ENCODE results near the gene TSGA10IP. TPM values are rescaled to one million over a fixed set of nuclear protein-coding genes. Genes with fewer than 3 reads are reported as not detected.
"Not testable (repeated sequence)": the region's sequence is repeated elsewhere in the genome, so short reads cannot be mapped to it uniquely, and the experiment has no call there.

Gene TSGA10IP
- total RNA-seq, 4 donors from 2014 or later: not detected

- WGBS, 2 donors: 76 to 82% methylated on average over 8 of the region's 8 CpGs
Measured at GRCh38 chr11:65944767-65945166, 513 bp upstream of the TSGA10IP start.

DNA sequence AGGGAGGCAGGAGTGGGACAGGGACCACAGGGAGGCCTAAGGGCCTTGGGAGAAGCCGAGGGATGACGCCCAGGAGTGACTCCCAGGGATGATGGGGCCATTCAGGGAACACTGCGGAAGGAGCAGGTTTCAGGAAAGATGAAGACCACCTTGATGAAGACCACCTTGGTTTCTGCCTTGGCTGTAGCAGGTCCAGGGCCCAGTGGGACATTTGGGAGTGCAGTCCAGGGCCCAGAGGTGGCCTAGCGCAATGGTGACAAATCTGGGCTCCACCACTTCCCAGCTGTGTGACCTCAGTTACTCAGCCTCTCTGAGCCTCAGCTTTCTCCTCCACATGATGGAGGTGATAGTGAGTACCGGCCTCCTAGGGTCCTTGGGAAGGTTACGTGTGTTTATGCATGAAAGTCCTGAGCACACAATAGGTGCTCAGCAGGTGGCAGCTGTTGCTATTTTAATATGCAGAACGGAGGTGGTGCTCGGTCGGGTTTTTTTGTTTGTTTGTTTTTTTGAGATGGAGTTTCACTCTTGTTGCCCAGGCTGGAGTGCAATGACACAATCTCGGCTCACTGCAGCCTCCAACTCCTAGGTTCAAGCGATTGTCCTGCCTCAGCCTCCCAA is 770 bp downstream of the TSGA10IP start:
- intact Hi-C loops (cut with DNase I; ENCODE audit: low total_unique reads): no loop called here
- 87 to 89% methylated on average over 11 of the region's 11 CpGs for WGBS, 2 donors
- peak in 1 of 2 donors; percentile 60 for DNase-seq (ENCODE audit: low spot score in 2 of 2)
- TF ChIP-seq POLR2A (IDR thresholded peaks at IDR 0.05) (no peak), CTCF (IDR thresholded peaks at IDR 0.05) (no peak)
- no peak overlapping the region for H3K4me3 ChIP-seq (ENCODE audit: low read depth, poor library complexity, severe bottlenecking)

More at GRCh38 chr11:65944767-65945166, 513 bp upstream of the TSGA10IP start:
- no peak overlapping the region for H3K4me3 ChIP-seq (ENCODE audit: low read depth, poor library complexity, severe bottlenecking)
- TF ChIP-seq POLR2A (IDR thresholded peaks at IDR 0.05) (no peak), CTCF (IDR thresholded peaks at IDR 0.05) (no peak)
- intact Hi-C loops (cut with DNase I; ENCODE audit: low total_unique reads): no loop called here
- DNase-seq (ENCODE audit: low spot score in 2 of 2): no peak

GRCh38 chr11:65946655-65947054 is 1.4 kb downstream of the TSGA10IP start:
- 77 to 79% methylated on average over 4 of the region's 4 CpGs for WGBS, 2 donors
- H3K4me3 ChIP-seq (ENCODE audit: low read depth, poor library complexity, severe bottlenecking): no peak overlapping the region
- DNase-seq (ENCODE audit: low spot score in 2 of 2): no peak
- TF ChIP-seq POLR2A (IDR thresholded peaks at IDR 0.05): no peak
- TF ChIP-seq CTCF (IDR thresholded peaks at IDR 0.05): no peak
- intact Hi-C loops (cut with DNase I; ENCODE audit: low total_unique reads): no loop called here

- no peak for TF ChIP-seq CTCF (IDR thresholded peaks at IDR 0.05)
- no peak for TF ChIP-seq POLR2A (IDR thresholded peaks at IDR 0.05)
- H3K4me3 ChIP-seq (ENCODE audit: low read depth, poor library complexity, severe bottlenecking): no peak overlapping the region
- intact Hi-C loops (cut with DNase I; ENCODE audit: low total_unique reads): no loop called here
- peak in 1 of 2 donors; percentile 80 for DNase-seq (ENCODE audit: low spot score in 2 of 2)
- 74 to 83% methylated on average over 8 to 13 of the region's 13 CpGs for WGBS, 2 donors
Measured at GRCh38 chr11:65947133-65947532, 1.9 kb downstream of the TSGA10IP start.

DNA sequence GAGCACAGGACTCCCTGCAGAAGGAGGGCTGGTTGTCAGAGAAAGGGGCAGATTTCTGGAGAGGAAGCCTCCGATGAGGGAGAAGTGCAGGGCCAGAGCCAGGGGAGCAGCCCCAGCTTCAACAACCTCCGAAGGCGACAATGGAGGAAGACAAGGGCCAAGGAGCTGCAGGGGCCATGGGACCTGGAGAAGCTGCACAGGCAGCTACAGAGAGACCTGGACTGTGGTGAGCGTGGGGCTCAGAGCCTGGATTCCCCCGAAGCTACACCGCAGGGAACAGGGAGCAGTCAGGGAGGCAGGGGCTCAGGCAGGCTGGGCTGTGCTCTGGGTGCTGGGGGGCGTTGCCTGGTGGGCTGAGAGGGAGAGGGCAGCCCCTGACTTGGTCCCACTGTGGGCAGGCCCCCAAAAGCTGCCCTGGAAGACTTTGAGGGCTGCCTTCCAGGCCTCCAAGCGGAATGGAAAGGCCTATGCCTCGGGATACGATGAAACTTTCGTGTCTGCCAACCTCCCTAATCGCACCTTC is 2.4 kb downstream of the TSGA10IP start:
- 77 to 85% methylated on average over 12 of the region's 12 CpGs for WGBS, 2 donors
- DNase-seq (ENCODE audit: low spot score in 2 of 2): no peak
- intact Hi-C loops (cut with DNase I; ENCODE audit: low total_unique reads): no loop called here
- no peak for TF ChIP-seq CTCF (IDR thresholded peaks at IDR 0.05)
- no peak for TF ChIP-seq POLR2A (IDR thresholded peaks at IDR 0.05)
- H3K4me3 ChIP-seq (ENCODE audit: low read depth, poor library complexity, severe bottlenecking): no peak overlapping the region

GRCh38 chr11:65950711-65951110 is 5.4 kb downstream of the TSGA10IP start:
- DNase-seq (ENCODE audit: low spot score in 2 of 2); intact Hi-C loops (cut with DNase I; ENCODE audit: low total_unique reads); H3K4me3 ChIP-seq (ENCODE audit: low read depth, poor library complexity, severe bottlenecking): not testable (repeated sequence)
- 93 to 98% methylated on average over 5 of the region's 5 CpGs for WGBS, 2 donors

- H3K4me3 ChIP-seq (ENCODE audit: low read depth, poor library complexity, severe bottlenecking); DNase-seq (ENCODE audit: low spot score in 2 of 2); intact Hi-C loops (cut with DNase I; ENCODE audit: low total_unique reads): not testable (repeated sequence)
- 55 to 57% methylated on average over 3 of the region's 3 CpGs for WGBS, 2 donors
Measured at GRCh38 chr11:65951641-65952040, 6.4 kb downstream of the TSGA10IP start.
